Fibroblast of the aortic adventitia (primary cell): Measurements from ENCODE around the gene PPP2R2C. TPM values are rescaled to one million over a fixed set of nuclear protein-coding genes. Genes with fewer than 3 reads are reported as not detected.

Experiments
- DNase-seq: peaks from one replicate; pipeline ENCODE4 v3.0.0-alpha.2; 2010; ENCODE audit warnings: low read depth
- H3K4me3 ChIP-seq: 2 replicates; pipeline ENCODE4 v1.5.1; 2011; ENCODE audit warnings: low read depth, mild to moderate bottlenecking, control low read depth, low read length, moderate library complexity
- CTCF ChIP-seq: IDR thresholded peaks from 2 replicates; pipeline ENCODE4 v1.5.1; 2011; ENCODE audit warnings: mild to moderate bottlenecking, low read length, control low read depth, inconsistent platforms; ENCODE audit not compliant: insufficient read depth
- total RNA-seq: library from RNA; depleted of rRNA; stranded (reverse); fragments of >200 nt; gene quantifications from 2 replicates; pipeline ENCODE4 v1.2.3, GENCODE V29; 2012; ENCODE audit warnings: low replicate concordance

The PPP2R2C gene
- total RNA-seq, 1 donor, result not detected

DNA sequence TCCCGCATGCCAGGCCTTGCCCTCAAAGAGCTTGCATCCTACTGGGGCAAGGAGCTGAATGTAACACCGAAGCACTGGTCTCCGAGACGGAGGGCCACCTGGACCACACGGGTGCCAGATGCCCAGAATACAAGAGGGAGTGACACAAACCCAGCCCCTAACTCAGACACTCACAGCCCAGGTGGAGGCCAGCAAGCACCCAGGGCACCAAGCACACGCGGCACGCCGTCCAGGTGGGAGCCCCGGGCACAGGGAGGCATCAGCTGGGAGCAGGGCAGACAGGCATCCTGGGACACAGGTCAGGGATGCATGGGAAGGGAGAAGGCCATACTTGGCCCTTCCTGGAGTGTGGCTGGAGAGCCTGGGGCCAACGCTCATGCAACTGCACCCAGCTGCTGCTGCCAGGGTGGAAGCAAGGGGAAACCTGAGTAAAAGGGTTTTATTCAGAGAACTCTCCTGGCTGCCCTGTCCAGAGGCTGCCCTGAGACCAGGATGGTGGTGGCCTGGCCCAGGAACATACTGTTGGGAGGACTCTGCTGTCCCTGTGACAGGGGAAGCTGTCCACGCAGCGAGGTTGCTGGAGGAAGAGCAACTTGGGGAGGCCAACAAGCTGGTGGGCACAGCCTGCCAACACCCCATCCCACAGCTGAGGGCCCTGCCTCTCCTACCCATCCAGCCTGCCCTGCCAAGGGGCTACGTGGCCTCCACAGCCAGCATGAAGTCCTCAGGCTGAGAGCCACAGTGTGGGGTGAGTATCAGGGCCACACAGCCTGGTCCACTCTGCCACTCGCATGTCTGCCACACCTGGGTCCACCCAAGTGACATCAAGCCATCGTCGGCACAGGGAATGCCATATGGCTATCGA lies 22.2 kb upstream of the PPP2R2C start:
- no peak for DNase-seq
- H3K4me3 ChIP-seq, result no peak overlapping the region
- no peak for TF ChIP-seq CTCF

DNA sequence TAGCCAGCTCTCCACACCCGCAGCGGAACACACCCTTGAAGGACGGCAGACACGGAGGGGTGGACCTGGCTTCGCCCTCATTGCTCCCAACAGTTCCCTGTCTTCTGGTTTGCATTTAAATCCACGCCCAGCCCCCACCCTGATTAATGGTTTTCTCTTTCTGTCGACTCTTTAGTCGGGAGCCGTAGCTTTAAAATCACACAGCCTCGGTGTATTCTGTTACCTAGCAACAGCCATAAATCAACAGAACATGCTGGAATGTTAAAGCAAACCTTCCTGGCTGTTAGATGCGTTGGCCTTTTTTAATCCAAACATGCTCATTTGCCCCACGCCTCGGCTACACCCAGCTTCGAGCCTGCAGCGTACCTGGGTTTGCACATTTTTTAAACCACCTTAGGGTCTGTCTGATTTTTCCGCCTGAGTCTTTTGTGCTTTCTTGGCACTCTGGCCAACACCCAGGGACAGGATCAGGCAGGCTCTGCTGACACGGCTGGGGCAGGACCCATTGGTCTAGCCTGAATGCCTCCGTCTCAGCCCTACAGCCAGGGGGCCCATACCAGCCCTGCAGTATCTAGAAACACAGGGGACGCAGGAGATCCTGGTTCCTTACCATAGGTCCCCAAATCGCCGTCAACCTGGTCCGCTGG lies 21.4 kb upstream of the PPP2R2C start:
- no peak overlapping the region for H3K4me3 ChIP-seq
- DNase-seq, result peak; percentile 4
- no peak for TF ChIP-seq CTCF

DNA sequence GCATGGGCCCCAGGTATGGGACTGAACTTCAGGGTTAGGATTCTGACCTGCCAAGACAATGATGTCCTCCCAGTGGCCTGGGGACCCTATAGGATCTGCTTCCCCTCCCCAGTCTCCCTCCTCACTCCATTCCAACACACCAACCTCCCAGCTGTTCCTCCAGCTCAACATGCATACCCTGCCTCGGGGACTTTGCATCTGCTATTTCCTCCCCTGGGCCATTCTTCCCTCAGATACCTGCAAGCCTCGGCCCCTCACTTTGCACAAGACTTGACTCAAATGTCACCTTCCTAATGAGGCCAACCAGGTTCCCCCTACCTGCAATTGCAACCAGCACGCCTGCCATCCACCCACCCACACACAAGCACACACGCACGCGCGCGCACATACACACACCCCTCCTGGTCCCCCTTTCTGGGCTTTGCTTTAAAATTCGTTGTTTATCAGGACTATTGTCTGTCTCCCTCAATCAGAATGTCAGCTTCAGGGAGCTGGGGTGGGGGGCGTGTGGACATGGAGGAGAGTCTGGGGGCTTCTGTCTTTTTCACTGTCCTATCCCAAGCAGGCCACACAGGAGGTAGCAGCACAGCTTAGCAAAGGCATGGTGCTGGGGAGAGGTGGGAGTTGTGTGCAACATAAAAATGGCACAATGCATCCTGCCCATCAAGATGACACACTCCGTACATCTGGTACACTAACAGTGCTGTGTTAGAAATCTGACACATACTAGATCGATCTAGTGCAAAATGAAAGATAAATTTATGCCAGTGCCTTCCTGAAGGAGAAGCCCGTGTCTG lies 20.6 kb upstream of the PPP2R2C start:
- no peak for DNase-seq
- no peak overlapping the region for H3K4me3 ChIP-seq
- TF ChIP-seq CTCF, result no peak

DNA sequence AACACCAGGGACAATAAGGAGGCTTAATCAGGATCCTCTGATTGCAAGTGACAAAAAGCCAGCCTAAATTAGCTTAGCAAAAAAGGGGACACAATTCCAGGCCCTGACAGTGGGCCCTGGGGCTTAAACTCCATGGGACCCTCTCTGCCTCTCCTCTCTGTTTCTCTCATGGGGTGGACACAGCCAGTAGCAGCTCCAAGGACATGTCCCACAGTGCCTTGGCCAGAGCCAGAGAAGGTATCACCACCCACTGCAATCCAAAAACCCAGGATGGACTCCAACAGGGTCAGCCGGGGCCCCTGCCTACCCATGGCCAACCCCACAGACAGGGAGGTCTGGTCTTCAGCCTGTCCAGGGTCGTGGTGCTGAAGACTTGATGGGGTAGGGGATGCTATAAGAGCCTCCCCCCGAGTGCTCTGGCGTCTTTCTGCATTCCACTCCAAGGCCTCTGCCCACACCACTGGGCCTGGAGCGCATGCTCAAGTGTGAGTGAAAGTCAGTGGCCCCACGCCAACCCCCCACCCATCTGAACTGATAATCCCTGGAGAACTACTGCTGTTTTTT lies 19.7 kb upstream of the PPP2R2C start:
- TF ChIP-seq CTCF, result no peak
- H3K4me3 ChIP-seq, result no peak overlapping the region
- no peak for DNase-seq

DNA sequence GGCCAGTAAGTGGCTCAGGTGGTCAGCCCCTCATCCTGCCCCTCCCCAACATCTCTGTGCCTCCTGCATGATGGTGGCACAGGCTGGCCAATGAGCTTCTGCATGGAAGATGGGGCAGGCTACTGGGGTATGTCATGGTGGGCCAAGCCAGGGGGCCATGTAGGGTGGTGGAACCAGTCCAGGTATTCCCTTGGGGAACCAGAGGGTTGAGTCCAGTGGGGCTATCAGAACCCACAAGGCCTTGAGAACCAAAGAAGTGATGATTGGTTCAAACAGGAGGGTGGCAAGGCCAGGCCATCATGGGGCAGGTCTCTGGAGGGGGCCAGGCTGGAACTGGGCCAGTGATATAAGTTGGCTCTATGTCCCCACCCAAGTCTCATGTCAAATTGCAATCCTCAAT lies 18.8 kb upstream of the PPP2R2C start:
- no peak for DNase-seq
- TF ChIP-seq CTCF, result no peak
- no peak overlapping the region for H3K4me3 ChIP-seq

GRCh38 chr4:6489927-6490326 lies 17.5 kb upstream of the PPP2R2C start:
- DNase-seq, result no peak
- H3K4me3 ChIP-seq, result no peak overlapping the region
- no peak for TF ChIP-seq CTCF
